Adrenal gland (tissue), 12 donors: Measurements from ENCODE around the gene COPS3. TPM values are rescaled to one million over a fixed set of nuclear protein-coding genes. Genes with fewer than 3 reads are reported as not detected.

Experiments
- DNase-seq, 7 donors: peaks; one replicate each; pipeline ENCODE4 v3.0.0-alpha.2; 2019 to 2020
- H3K27ac ChIP-seq, 5 donors: fragments of 200-600 bp; sonication (generic) in 4 of 5; 1 replicate in 3 of 5; 2 replicates in 2 of 5; pipeline versions ENCODE4 v1.5.1 to v1.8.0; 2016 to 2020; ENCODE audit warnings: mild to moderate bottlenecking in 1 of 5
- H3K27me3 ChIP-seq: fragments of 200-600 bp; 2 replicates; pipeline ENCODE4 v1.8.0; 2021
- H3K36me3 ChIP-seq, 2 donors: fragments of 200-600 bp; replicated peaks in 1 of 2; 1 replicate in 1 of 2; 2 replicates in 1 of 2; pipeline versions ENCODE4 v1.5.1 to v1.8.0; 2018 to 2022
- H3K4me1 ChIP-seq, 2 donors: fragments of 200-600 bp; replicated peaks in 1 of 2; 1 replicate in 1 of 2; 2 replicates in 1 of 2; pipeline versions ENCODE4 v1.5.1 to v1.8.0; 2018 to 2021
- H3K4me3 ChIP-seq, 4 donors: fragments of 200-600 bp; sonication (generic) in 3 of 4; one replicate each; pipeline ENCODE4 v1.5.1; 2016 to 2018
- H3K9me3 ChIP-seq, 3 donors: fragments of 200-600 bp; sonication (generic) in 1 of 3; replicated peaks in 1 of 3; 1 replicate in 2 of 3; 2 replicates in 1 of 3; pipeline versions ENCODE4 v1.5.1 to v1.8.0; 2016 to 2021
- POLR2A ChIP-seq, 2 donors: fragments of 450-650 bp; IDR thresholded peaks; one replicate each; pipeline ENCODE4 v1.6.1; 2017; ENCODE audit warnings: antibody characterized with exemption in 2 of 2, mild to moderate bottlenecking in 2 of 2, moderate library complexity in 1 of 2
- WGBS, 4 donors: extraction: QIAGEN DNeasy Blood & Tissue Kit in 2 of 4; methylation state at CpG; one replicate each; pipeline versions ENCODE4 v1.1.5 to v1.1.7; 2013 to 2017; 5-methylcytosine and 5-hydroxymethylcytosine counted together
- intact Hi-C, 2 donors: fragments of 100-400 bp; cut with DNase I; formaldehyde crosslinking; loops; one replicate each; pipeline versions ENCODE4 v1.14.1 to v1.15.0; 2022 to 2023
- polyA plus RNA-seq, 3 donors: library from polyadenylated mRNA; stranded (reverse); fragments of 200-250 nt in 2 of 3; fragments of 350-450 nt in 1 of 3; fragmentation: Illumina TruSeq in 1 of 3; extraction: RNeasy Lipid Tissue Mini Kit (QIAGEN cat#74804) in 1 of 3; gene quantifications; one replicate each; pipeline ENCODE4 v1.2.3, GENCODE V29; 2013 to 2014
- total RNA-seq, 9 donors: library from RNA; depleted of rRNA in 4 of 9; stranded (reverse); fragments of >200 nt in 4 of 9; fragments of 120-200 nt in 1 of 9; fragmentation: NEBNext Ultra II Directional in 1 of 9; extraction: Animal tissue kit (Norgen Biotek cat#: 25700) in 1 of 9; gene quantifications; one replicate each; pipeline versions ENCODE4 v1.1.0 to v1.2.4, GENCODE V29; 2013 to 2023
- TF ChIP-seq, protein P1 (sequence below), 6 experiments: fragments of 450-650 bp in 4 of 6; fragments of 200-600 bp in 2 of 6; sonication (generic) in 1 of 6; IDR thresholded peaks; 1 replicate in 5 of 6; 2 replicates in 1 of 6; pipeline versions ENCODE4 v1.5.1 to v1.8.0; 2016 to 2021; ENCODE audit warnings: antibody characterized with exemption in 6 of 6, mild to moderate bottlenecking in 2 of 6, moderate library complexity in 1 of 6
- donor health status: healthy with polysubstance abuse.
- donor health status: Bipolar disorder and iron deficiency.
- donor health status: DM: yes; HTN: yes; CAD: no.
- donor health status: DM: no; HTN: no; CAD: no.
- donor health status: DM: no; HTN: no; CAD: no.
- donor health status: DM: yes; HTN: yes; CAD: no.

The COPS3 gene
- total and polyA plus RNA-seq, 12 donors: 18.7 to 140 (median 52.3) TPM

DNA sequence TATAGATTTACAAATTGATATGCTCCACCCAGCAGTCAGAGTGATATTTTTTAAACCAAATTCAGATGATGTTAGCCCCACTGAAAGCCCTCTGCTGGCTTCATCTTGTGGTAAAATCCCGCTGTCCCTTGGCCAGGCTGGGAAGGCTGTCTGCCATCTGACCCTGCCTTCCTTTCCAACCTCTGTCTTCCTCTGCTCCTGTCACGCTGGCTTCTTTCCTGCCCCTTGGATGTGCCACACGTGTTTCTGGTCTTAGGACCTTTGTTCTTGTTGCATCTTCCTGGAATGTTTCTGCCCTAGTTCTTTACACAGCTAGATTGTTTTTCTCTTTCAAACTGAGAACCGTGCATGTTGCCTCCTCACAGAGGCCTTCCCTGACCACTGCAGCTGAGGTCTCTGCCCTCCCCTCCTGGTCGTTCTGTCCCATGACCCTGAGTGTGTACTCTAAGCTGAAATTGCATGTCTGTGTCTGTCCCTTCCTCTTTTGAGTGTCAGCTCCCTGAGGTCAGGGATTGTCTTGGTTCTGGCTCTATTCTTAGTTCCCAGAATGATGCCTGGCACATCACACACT, 33.5 kb upstream of the COPS3 start:
- no peak for TF ChIP-seq POLR2A (IDR thresholded peaks at IDR 0.05)
- TF ChIP-seq, protein P1, sequence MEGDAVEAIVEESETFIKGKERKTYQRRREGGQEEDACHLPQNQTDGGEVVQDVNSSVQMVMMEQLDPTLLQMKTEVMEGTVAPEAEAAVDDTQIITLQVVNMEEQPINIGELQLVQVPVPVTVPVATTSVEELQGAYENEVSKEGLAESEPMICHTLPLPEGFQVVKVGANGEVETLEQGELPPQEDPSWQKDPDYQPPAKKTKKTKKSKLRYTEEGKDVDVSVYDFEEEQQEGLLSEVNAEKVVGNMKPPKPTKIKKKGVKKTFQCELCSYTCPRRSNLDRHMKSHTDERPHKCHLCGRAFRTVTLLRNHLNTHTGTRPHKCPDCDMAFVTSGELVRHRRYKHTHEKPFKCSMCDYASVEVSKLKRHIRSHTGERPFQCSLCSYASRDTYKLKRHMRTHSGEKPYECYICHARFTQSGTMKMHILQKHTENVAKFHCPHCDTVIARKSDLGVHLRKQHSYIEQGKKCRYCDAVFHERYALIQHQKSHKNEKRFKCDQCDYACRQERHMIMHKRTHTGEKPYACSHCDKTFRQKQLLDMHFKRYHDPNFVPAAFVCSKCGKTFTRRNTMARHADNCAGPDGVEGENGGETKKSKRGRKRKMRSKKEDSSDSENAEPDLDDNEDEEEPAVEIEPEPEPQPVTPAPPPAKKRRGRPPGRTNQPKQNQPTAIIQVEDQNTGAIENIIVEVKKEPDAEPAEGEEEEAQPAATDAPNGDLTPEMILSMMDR (IDR thresholded peaks at IDR 0.05): no peak
- Histone ChIP-seq H3K27ac (no peak overlapping the region), H3K4me1 (no peaks in the 10 kb centered on the region), H3K9me3 (no peaks in the 10 kb centered on the region), H3K36me3 (no peaks in the 10 kb centered on the region), H3K27me3 (no peaks in the 10 kb centered on the region), H3K4me3 (no peak overlapping the region)
- 65 to 71% (median 68%) methylated on average over 5 of the region's 5 CpGs for WGBS, 4 donors
- intact Hi-C loops: no loop called here
- DNase-seq: no peak

DNA sequence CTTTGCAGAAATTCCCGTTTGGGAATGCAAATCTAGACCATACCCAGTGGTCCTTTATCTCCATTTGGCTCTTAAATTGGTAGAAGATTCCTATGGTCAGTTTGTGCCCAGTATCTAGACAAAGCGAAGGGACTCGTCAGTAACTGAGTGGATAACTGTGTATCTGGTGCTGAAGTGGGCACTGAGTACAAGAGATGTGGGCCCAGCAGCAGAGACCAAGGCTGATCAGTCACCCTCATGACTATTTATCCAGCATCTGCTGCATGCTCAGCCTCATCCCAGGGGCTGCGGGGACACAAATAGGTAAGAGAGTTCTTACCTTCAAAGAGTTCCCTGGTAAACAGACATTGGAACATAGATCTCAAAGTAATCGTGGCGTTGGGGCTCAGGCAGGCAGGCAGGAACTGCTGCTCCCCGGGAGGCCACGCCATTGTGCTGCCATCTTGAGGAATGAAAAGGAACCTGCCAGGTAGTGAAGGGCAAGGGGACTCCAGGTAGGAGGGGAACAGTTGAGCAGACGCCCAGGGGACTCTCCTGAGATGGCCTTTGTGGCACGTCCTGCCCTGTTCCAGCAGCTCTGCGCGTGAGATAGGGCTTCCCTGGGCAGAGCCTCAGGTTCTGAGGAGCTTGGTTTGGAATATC, 32.4 kb upstream of the COPS3 start:
- intact Hi-C loops: no loop called here
- H3K4me1 ChIP-seq: no peaks in the 10 kb centered on the region
- no peak overlapping the region for H3K27ac ChIP-seq
- no peaks in the 10 kb centered on the region for H3K9me3 ChIP-seq
- WGBS, 4 donors: 50 to 63% (median 52%) methylated on average over 11 to 12 of the region's 12 CpGs
- H3K36me3 ChIP-seq: no peaks in the 10 kb centered on the region
- DNase-seq: peak; percentile 53 to 75 (median 64)
- no peak overlapping the region for H3K4me3 ChIP-seq
- TF ChIP-seq POLR2A (IDR thresholded peaks at IDR 0.05): no peak
- TF ChIP-seq, protein P1 (IDR thresholded peaks at IDR 0.05): peak; percentile 31 to 61 (median 56)
- no peaks in the 10 kb centered on the region for H3K27me3 ChIP-seq

DNA sequence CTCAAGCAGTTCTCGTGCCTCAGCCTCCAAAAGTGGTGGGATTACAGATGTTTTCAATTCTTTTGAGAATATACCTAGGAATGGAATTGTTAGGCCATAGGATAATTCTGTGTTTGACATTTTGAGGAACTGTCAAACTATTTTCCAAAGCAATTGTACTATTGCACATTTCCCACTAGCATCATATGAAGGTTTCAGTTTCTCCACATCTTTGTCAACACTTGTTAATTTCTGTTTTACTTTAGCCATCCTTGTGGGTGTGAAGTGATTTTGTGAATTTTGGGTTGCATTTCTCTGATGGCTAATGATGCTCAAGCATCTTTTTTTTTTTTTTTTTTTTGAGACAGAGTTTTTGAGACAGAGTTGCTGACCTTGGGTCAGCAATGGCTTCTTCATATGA, 28.3 kb upstream of the COPS3 start:
- no peak overlapping the region for H3K27ac ChIP-seq
- H3K4me1 ChIP-seq: peaks cover 0 to under 1% of the 10 kb centered on the region in 2 donors
- no peak for DNase-seq
- no peaks in the 10 kb centered on the region for H3K9me3 ChIP-seq
- H3K36me3 ChIP-seq: no peaks in the 10 kb centered on the region
- no peaks in the 10 kb centered on the region for H3K27me3 ChIP-seq
- intact Hi-C loops: loop anchor here (10.0 kb wide), 2 partner anchors 165 to 305 kb away; no protein-coding TSS in a partner anchor
- H3K4me3 ChIP-seq: no peak overlapping the region
- WGBS, 4 donors: 89 to 100% (median 96%) methylated on average over 1 of the region's 1 CpG
- TF ChIP-seq, protein P1 (IDR thresholded peaks at IDR 0.05): no peak
- TF ChIP-seq POLR2A (IDR thresholded peaks at IDR 0.05): no peak

DNA sequence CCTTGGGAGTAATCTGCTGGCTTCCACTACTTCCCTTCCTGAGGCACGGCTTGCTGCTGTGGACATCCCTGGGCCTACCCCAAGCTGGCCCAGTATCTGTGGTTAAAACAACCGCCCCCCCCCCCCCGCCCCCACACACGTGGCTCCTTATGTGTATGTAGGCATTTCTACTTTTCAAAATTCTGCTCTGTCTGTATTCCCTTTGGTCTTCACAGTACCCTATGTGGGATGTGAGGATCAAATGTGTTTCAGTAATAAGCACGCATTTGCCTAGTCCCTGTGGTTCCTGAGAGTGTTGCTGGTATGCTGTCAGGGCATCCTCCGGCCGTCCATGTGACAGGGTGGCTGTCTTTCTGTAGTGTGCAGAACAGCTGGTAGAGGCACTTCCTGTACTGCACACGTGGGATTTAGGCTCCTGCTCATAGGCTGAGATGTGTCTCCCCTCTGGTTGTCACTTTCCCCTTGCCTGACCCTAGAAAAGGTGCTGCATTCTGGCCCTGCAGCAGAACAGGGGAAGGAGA, 24.3 kb upstream of the COPS3 start:
- 39 to 61% (median 55%) methylated on average over 3 to 8 of the region's 8 CpGs for WGBS, 4 donors
- Histone ChIP-seq H3K36me3 (no peaks in the 10 kb centered on the region), H3K27ac (no peak overlapping the region), H3K4me1 (peaks cover 5 to 17% of the 10 kb centered on the region in 2 donors), H3K9me3 (no peaks in the 10 kb centered on the region), H3K4me3 (no peak overlapping the region), H3K27me3 (no peaks in the 10 kb centered on the region)
- TF ChIP-seq POLR2A (IDR thresholded peaks at IDR 0.05): no peak
- intact Hi-C loops: loop anchor here (10.0 kb wide), 2 partner anchors 161 to 301 kb away; no protein-coding TSS in a partner anchor
- DNase-seq: peak in 2 of 7 donors; percentile 8 to 67
